GM19025 (cell line): Measurements from ENCODE around the gene DKK1.

Source experiments
- ATAC-seq: cut with Tn5 transposase; IDR thresholded peaks from one replicate; pipeline ENCODE4 v1.9.1; 2021; ENCODE audit warnings: mild to moderate bottlenecking, low read depth, moderate library complexity; ENCODE audit not compliant: unreplicated experiment

Gene DKK1

DNA sequence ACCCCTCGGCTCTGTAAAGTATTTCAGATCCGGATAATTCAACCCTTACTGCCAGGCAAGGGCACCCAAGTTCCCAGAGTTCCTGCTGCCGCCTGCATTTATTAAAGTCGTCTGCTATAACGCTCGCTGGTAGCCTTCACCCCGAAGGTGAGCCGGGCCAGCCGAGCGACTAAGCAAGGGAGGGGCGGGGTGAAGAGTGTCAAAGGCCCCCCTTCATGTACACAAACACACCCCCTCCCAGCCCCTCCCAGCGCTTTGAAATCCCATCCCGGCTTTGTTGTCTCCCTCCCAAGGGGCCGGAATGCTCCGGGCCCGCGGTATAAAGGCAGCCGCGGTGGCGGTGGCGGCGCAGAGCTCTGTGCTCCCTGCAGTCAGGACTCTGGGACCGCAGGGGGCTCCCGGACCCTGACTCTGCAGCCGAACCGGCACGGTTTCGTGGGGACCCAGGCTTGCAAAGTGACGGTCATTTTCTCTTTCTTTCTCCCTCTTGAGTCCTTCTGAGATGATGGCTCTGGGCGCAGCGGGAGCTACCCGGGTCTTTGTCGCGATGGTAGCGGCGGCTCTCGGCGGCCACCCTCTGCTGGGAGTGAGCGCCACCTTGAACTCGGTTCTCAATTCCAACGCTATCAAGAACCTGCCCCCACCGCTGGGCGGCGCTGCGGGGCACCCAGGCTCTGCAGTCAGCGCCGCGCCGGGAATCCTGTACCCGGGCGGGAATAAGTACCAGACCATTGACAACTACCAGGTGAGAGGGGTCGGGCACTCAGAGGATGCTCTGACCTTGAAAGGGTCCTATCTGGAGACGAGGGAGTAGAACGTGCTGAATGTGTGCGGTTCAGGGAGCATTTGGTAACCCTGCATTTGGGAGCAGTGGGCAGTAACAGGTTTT is at the start of gene DKK1:
TSS of gene DKK1 (plus strand) at position 349 of the 889 bp plus-strand sequence. CDS start at position 503, 154 bp downstream.
- ATAC-seq = no peak

DNA sequence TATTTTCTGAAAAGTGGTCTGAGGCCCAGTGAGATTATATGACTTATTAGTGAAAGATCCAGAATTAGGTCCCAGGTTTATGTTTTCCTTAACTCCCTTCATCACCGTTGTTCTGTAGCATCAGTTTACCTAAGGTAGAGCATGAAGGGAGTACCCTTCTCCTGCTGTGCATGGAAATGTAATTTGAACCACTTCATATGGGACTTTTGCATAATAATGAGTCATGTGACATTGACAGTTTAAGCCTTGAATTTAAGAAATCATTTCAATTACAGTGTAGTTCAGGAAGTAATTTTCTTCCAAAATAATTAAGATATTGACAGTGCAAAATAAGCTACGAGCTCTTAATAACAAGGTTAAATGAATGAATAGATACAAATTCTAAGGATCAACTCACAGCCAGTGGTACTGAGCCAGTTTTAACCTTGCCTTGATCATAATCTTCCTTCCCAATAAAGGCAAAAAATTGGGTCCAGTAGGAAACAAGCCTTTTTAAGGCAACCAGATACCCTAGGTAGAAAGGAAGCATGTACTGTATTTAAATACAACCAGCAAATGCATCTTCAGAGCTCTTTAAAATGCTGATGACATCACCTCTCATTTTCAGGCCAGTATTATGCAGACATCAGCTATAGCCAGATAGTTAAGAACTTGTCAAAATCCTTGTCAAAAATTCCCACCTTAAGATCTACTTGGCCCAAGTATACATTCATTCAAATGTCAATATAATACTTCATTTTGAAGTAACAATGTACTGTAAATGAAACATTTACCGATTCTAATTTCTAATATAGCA is 48.8 kb upstream of the DKK1 start:
- no peak for ATAC-seq

DNA sequence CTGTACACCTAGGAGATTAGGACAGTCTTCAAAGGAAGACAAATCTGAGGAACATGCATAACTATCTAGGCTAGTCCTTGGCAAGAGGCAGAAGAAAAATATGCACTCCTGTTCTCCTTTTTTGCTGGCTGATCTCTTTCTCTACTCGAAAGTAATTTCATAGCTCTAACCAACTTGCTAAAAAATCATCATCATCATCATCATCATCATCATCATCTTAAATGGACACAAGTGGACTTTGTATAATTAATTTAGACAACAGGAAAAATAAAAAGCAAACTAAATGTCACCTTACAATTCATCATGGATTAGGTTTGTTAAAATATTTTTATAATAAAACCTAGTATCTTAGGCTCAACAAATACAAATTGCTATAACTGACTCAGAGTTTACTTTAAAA is 47.2 kb upstream of the DKK1 start:
- ATAC-seq = no peak

GRCh38 chr10:52268790-52269189 is 45.3 kb upstream of the DKK1 start:
- ATAC-seq = no peak

DNA sequence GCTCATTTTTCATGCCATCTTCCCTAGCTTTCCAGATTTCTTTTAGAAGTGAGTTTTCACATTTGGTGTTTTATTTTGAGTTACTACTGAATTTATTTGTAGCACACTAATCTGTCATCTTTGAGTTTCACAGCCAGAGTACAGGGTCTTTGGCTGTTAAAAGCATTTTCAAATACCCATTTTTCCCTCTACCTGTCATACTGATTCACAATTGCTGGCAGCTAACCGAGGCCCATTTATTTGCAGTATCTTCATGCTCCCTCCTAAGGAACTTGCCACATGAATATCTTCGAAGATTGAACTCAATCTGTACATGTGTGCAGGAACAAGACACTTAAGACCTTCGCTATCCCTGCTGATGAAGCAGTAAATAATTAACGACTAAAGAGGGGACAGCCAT is 44.8 kb upstream of the DKK1 start:
- ATAC-seq = no peak

GRCh38 chr10:52276163-52276562 is 37.9 kb upstream of the DKK1 start:
- no peak for ATAC-seq

DNA sequence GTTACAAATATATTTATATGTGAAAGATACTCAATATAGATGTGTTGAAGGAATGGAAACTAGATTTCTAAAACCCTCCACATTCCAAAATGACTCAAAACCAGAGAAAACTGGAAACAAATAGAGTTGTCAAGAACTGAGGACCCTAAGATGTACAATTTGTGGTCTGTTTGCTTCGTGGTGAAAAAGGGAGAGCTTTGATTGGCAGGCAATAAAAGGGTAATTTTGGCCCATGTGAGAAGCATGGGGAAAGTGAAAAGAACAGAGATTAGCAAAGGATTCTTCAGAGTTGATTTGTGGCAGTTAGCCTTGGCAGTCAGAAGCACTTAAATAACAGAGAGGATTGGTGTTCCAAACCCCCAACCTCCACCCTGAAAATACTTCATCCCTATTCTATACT is 37.1 kb upstream of the DKK1 start:
- ATAC-seq = no peak

DNA sequence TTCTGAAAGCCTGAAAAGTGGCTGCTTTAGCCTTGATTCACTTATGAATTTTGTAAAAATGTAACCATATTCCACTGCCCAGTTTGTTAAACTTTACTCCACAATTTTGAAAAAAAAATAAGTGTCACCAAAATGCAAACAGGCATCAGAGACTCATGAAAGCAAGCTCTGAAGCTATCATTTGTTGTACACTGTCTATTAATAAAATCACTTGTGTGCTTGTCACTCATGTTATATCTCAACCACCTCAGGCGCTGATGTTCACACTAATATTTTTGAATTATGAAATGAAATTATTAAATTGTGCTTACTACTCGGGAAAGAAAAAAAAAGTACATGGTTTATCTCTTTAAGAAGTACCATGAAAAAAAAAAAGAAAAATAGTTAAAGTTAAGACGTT is 34.5 kb upstream of the DKK1 start:
- no peak for ATAC-seq

DNA sequence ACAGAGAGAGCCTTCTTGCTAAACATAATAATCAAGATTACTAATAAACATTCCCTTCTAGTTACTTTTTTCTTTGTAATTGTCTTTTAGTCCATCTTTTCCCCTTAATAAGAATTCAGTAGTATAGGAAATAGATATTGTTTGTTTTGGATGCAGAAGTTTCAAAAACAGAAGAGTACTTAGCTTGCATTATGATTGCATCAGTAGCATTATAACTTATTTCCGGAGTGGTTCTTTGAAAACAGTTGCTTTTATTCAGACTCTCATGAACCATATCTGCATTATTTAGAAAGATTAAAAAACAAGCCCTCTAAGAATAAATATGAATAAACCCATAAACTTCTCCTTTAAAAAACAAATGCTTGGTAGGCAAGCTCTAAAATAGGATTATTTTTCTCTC is 34.0 kb upstream of the DKK1 start:
- no peak for ATAC-seq

DNA sequence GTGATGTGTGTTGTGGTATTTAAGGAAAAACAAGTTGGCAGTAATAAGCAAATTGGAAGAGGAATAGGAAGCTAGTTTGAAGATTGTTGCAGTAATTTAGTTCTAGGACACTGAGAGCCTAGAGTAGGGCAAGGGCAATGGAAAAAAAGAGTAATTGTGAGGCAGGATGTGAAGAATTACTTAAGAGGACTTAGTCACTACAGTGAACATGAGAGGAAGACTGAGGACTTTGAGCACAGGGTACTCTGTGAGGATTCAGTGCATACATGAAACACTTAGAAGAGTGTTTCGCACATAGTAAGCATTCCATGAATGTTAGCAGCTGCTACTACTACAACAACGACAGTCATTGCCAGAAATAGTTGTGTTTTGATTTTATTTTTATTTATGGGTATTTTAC is 30.9 kb upstream of the DKK1 start:
- ATAC-seq = no peak

- ATAC-seq = no peak
Measured at GRCh38 chr10:52284416-52285013, 29.6 kb upstream of the DKK1 start.

DNA sequence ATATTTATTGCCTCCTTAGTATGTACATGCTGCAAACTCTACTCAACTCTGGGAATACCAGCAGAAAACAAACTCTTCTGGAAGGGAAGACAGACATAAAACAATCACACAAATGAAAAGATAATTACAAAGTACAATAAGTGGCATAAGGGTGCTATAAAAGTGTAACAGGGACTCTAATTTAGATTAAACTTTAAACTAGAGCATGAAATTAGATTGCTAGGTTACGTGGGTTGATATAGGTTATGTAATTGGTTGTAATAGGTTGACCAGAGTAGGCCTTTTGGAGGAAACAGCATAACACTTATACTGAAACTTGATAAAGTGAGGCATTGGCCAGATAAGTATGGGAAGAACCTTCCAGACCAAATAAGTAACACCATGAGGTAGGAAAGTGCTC is 26.2 kb upstream of the DKK1 start:
- ATAC-seq = no peak

DNA sequence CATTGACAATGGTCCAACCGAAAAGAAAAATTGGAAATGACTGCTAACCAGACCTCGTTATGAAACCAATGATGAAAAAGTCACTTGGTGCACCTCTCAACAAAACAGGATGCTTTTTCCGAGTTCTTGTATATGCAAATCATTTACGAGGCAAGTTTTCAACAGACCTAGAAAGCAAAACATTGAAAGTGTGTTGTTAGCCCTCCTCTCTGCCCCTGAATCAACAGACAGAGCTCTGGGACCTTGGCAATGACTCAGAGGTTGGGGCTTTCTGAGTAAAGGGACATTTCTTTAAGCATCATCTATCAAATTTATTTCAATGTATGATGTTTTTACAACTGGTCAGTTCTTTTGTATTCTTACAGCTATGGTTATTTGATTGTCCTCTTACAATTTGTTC is 16.3 kb upstream of the DKK1 start:
- ATAC-seq = no peak

- no peak for ATAC-seq
Measured at GRCh38 chr10:52300599-52301277, 13.3 kb upstream of the DKK1 start.

- peak; percentile 64 for ATAC-seq
Measured at GRCh38 chr10:52308251-52309031, 5.6 kb upstream of the DKK1 start.

DNA sequence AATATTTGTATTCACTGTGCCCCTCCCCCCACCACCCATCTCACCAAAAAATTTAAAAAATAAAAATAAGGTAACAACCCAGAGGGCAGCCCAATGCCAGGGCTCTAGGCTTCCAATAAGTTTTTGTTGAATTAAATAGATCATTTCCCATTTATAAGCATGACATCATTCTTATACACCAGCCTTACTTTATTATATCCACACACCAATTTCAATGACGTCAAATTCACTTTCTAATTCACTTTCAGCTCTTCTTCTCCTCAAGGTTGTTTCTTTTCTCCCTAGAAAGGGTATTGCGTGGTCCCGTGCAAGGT is 1.2 kb upstream of the DKK1 start:
- ATAC-seq = no peak

DNA sequence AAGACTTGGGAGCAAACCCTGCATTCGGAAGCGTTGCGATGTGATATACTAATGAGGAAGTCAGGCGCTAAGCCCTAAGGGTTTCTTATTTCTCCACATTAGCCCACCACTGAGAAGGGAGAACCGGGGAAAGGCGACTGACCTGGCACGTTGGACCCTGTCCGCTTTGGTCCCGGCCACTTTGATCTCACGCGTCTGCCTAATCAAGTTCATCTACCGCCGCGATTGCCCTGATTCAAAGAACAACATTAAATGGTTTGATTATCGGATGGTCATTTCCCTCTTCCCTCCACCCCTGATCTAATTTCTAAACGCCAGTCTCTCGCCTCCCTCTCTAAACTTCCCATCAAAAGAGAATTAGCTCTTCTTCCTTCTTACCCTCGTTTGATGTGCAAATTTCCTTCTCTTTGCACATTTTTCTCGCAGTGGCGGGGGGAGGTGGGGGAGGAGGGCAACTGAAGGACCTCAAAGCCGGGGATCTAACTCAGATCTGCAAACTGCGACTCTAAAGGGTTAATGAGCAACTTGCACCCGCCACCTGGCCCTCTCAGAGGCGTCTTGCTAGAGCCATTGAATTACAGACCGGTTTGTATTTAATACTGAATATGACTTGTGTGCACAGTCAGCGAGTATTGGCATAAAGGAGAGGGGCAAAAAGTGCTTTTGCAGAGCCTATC is 687 bp upstream of the DKK1 start:
- no peak for ATAC-seq

DNA sequence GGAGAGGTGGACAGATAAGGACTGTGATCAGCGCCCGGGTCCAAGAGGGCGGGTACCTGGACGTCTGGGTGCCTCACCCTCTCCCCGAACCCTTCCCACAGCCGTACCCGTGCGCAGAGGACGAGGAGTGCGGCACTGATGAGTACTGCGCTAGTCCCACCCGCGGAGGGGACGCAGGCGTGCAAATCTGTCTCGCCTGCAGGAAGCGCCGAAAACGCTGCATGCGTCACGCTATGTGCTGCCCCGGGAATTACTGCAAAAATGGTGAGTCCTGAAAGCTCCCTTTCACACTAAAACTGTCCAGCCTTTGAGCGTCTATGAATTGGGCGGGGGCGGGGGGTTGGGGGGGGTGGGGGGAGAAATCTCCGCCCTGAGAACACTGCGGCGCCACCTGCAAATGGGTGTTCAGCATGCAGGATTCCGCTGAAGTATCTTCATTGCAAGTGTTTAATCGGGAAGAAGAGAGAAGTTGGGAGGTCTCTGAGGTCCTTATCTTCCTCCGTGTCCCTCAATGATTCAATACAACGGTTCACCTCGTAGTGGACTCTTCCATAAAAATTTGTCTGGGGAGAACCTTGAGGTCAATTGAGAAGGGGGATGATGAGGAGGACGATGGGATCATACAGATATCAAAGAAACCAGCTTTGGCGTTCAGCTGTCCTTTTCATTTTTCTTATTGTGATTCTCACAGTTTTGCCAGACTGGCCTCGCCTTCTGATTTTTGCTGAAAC is 906 bp downstream of the DKK1 start:
- no peak for ATAC-seq

- no peak for ATAC-seq
Measured at GRCh38 chr10:52316001-52316400, 1.9 kb downstream of the DKK1 start.
